GM12878 (cell line): ENCODE measurements around the gene CCDC170. TPM values are rescaled to one million over a fixed set of nuclear protein-coding genes. Genes with fewer than 3 reads are reported as not detected.

ENCODE experiments used
- ATAC-seq: fragments of 200-7000 bp; cut with Tn5 transposase; 3 replicates; pipeline ENCODE4 v1.9.1; 2020; ENCODE audit warnings: mild to moderate bottlenecking, moderate library complexity
- BruUV-seq: library from RNA; stranded (reverse); fragments of 400-500 nt; replicated peaks from 2 replicates; lab custom pipeline; 2021; lab: Mats Ljungman, UMichigan
- CTCF ChIA-PET: fragments of 300-600 bp; sonication (Branson Sonifier 250); formaldehyde crosslinking; extraction: SDS; loops from one replicate; lab custom pipeline; 2021; ENCODE audit warnings: inconsistent platforms; lab: Yijun Ruan, JAX
- POLR2A ChIA-PET: fragments of 350-600 bp; formaldehyde crosslinking; extraction: SDS; loops from one replicate; lab custom pipeline; 2021; ENCODE audit warnings: inconsistent platforms; lab: Charles Lee
- RAD21 ChIA-PET: fragments of 300-600 bp; sonication (Branson Sonifier 250); formaldehyde crosslinking; loops from one replicate; lab custom pipeline; 2023; ENCODE audit warnings: antibody characterized with exemption; ENCODE audit not compliant: unreplicated experiment; lab: Charles Lee
- SMC1A ChIA-PET: fragments of 300-600 bp; sonication (Branson Sonifier 250); formaldehyde crosslinking; loops from one replicate; lab custom pipeline; 2023; ENCODE audit not compliant: unreplicated experiment, uncharacterized antibody; lab: Charles Lee
- DNase-seq: peaks from one replicate; pipeline ENCODE4 v3.0.0-alpha.2; 2011; ENCODE audit warnings: low read depth, low spot score
- FAIRE-seq: peaks from 3 replicates; lab custom pipeline; 2011; peaks lifted over from hg19 to GRCh38; lab: Jason Lieb, UNC
- H2AFZ ChIP-seq: 2 replicates; pipeline ENCODE4 v1.6.0; 2011; ENCODE audit warnings: low read depth, low read length, control low read depth; ENCODE audit not compliant: control insufficient read depth
- H3K27ac ChIP-seq: 2 replicates; pipeline ENCODE4 v1.5.1; 2011; ENCODE audit warnings: control low read depth; ENCODE audit not compliant: control insufficient read depth, insufficient read depth
- H3K27me3 ChIP-seq, 2 experiments: replicated peaks in 1 of 2; 2 replicates each; pipeline versions ENCODE4 v1.6.0 to v1.6.1; 2011; ENCODE audit warnings: low read length in 1 of 2; ENCODE audit not compliant: control insufficient read depth in 2 of 2, insufficient read depth in 2 of 2
- H3K36me3 ChIP-seq, 2 experiments: 2 replicates each; pipeline ENCODE4 v1.5.1; 2011; ENCODE audit warnings: low read length in 1 of 2; ENCODE audit not compliant: control insufficient read depth in 2 of 2, insufficient read depth in 2 of 2
- H3K4me1 ChIP-seq: 2 replicates; pipeline ENCODE4 v1.6.1; 2011; ENCODE audit warnings: mild to moderate bottlenecking, low read length, moderate library complexity, mixed read lengths; ENCODE audit not compliant: control insufficient read depth, insufficient read depth
- H3K4me2 ChIP-seq: 2 replicates; pipeline ENCODE4 v1.6.0; 2011; ENCODE audit warnings: control low read depth; ENCODE audit not compliant: control insufficient read depth, insufficient read depth
- H3K4me3 ChIP-seq: fragments of 200-600 bp; sonication (generic); 2 replicates; pipeline ENCODE4 v1.5.1; 2016
- H3K79me2 ChIP-seq: 2 replicates; pipeline ENCODE4 v1.6.0; 2011; ENCODE audit warnings: low read length; ENCODE audit not compliant: control insufficient read depth, insufficient read depth
- H3K9ac ChIP-seq: 2 replicates; pipeline ENCODE4 v1.8.0; 2011; ENCODE audit warnings: low read length, control low read depth, mixed read lengths; ENCODE audit not compliant: control insufficient read depth, insufficient read depth
- H3K9me3 ChIP-seq: replicated peaks from 3 replicates; pipeline ENCODE4 v1.5.1; 2011; ENCODE audit warnings: mild to moderate bottlenecking, low read length; ENCODE audit not compliant: control insufficient read depth, insufficient read depth
- H4K20me1 ChIP-seq: 2 replicates; pipeline ENCODE4 v1.6.0; 2011; ENCODE audit not compliant: control insufficient read depth, insufficient read depth
- CBX3 ChIP-seq: fragments of 200-600 bp; sonication (generic); IDR thresholded peaks from 2 replicates; pipeline ENCODE4 v1.6.1; 2016; ENCODE audit warnings: low read depth, borderline replicate concordance
- CBX5 ChIP-seq: sonication (generic); IDR thresholded peaks from 2 replicates; pipeline ENCODE4 v1.6.1; 2016; ENCODE audit warnings: low read depth, moderate library complexity, mild to moderate bottlenecking, inconsistent platforms
- IKZF1 ChIP-seq: fragments of 450-650 bp; conservative IDR thresholded peaks from 2 replicates; pipeline ENCODE4 v1.6.1; 2017; ENCODE audit warnings: antibody characterized with exemption, mild to moderate bottlenecking
- NBN ChIP-seq: fragments of 450-650 bp; IDR thresholded peaks from 2 replicates; pipeline ENCODE4 v1.6.1; 2016
- NFXL1 ChIP-seq: fragments of 450-650 bp; IDR thresholded peaks from 2 replicates; pipeline ENCODE4 v1.6.1; 2017; ENCODE audit warnings: antibody characterized with exemption, mild to moderate bottlenecking, borderline replicate concordance
- NR2C2 ChIP-seq: IDR thresholded peaks from 2 replicates; pipeline ENCODE4 v1.6.1; 2011; ENCODE audit warnings: borderline replicate concordance, low read depth; ENCODE audit not compliant: control insufficient read depth, insufficient read length
- NR2F1 ChIP-seq: fragments of 450-650 bp; conservative IDR thresholded peaks from 2 replicates; pipeline ENCODE4 v1.6.1; 2017; ENCODE audit warnings: mild to moderate bottlenecking
- PAX8 ChIP-seq: fragments of 450-650 bp; IDR thresholded peaks from 2 replicates; pipeline ENCODE4 v1.6.1; 2017; ENCODE audit warnings: mild to moderate bottlenecking, moderate library complexity
- RBBP5 ChIP-seq: fragments of 200-600 bp; sonication (generic); conservative IDR thresholded peaks from 2 replicates; pipeline ENCODE4 v1.6.1; 2016
- in situ Hi-C: fragments of 300-500 bp; cut with MboI; formaldehyde crosslinking; loops from 9 replicates; pipeline ENCODE4 v1.14.3; 2018; ENCODE audit warnings: mixed read lengths
- intact Hi-C: fragments of 100-400 bp; cut with micrococcal nuclease; formaldehyde crosslinking; loops from one replicate; pipeline ENCODE4 v1.14.2; 2022; ENCODE audit not compliant: unreplicated experiment
- polyA plus RNA-seq, 11 experiments: library from polyadenylated mRNA; depleted of rRNA in 4 of 11; unstranded in 6 of 11; stranded (reverse) in 5 of 11; fragments of >200 nt; fragmentation: Nextera tagmentation in 4 of 11; fragmentation: Illumina TruSeq in 1 of 11; extraction: Ambion mirVana in 4 of 11; extraction: Trizol in 1 of 11; gene quantifications; 1 replicate in 1 of 11; 2 replicates in 10 of 11; pipeline versions ENCODE4 v1.2.1 to v1.2.3, GENCODE V29; 2011 to 2016; ENCODE audit warnings: inconsistent platforms in 2 of 11, missing spikeins in 2 of 11, low read depth in 1 of 11
- total RNA-seq, 4 experiments: library from RNA; depleted of rRNA in 3 of 4; stranded (reverse); fragments of >200 nt in 3 of 4; fragmentation: Illumina TruSeq in 1 of 4; extraction: Trizol in 1 of 4; gene quantifications; 2 replicates each; pipeline versions ENCODE4 v1.2.1 to v1.2.3, GENCODE V29; 2013 to 2021

Gene CCDC170
- total and polyA plus RNA-seq, 10 of the 15 experiments (the other 5 are each of a cell fraction or from before 2014, with no cell fraction given), result not detected

- no peak for TF ChIP-seq IKZF1
- TF ChIP-seq NR2F1, result no peak
- no peak for TF ChIP-seq NR2C2
- no peak for TF ChIP-seq NFXL1
- no peak for TF ChIP-seq CBX5
- TF ChIP-seq, all 136 proteins: peak for 0
Measured at GRCh38 chr6:151478670-151479069, 15.1 kb upstream of the CCDC170 start (continued).

GRCh38 chr6:151481786-151482185 lies 12.0 kb upstream of the CCDC170 start:
- H3K9ac ChIP-seq, result no peak overlapping the region
- ChIA-PET SMC1A (interaction anchor here (0.7 to 1.9 kb wide), 5 partner anchors 8 to 76 kb away, joined by 3 to 6 read pairs (median 3); no protein-coding TSS in a partner anchor), RAD21 (interaction anchor here (0.9 to 1.3 kb wide), 2 partner anchors 11 to 40 kb away, joined by 3 to 4 read pairs; no protein-coding TSS in a partner anchor), CTCF (interaction anchor here (1.3 to 2.2 kb wide), 2 partner anchors 14 to 41 kb away, joined by 4 to 6 read pairs; no protein-coding TSS in a partner anchor), POLR2A (interaction anchor here (0.5 to 1.3 kb wide), 2 partner anchors 9 to 71 kb away, joined by 6 to 8 read pairs; no protein-coding TSS in a partner anchor)
- no peaks in the 10 kb centered on the region; the same call in 2 of the 3 replicates for H3K9me3 ChIP-seq
- peak overlapping the region; percentile 61 for H2AFZ ChIP-seq
- H3K79me2 ChIP-seq, result no peaks in the 10 kb centered on the region
- no peak overlapping the region for H3K4me3 ChIP-seq
- no peak for ATAC-seq
- FAIRE-seq, result no peak
- in situ Hi-C loops, result no loop called here
- DNase-seq, result no peak
- H4K20me1 ChIP-seq, result no peaks in the 10 kb centered on the region
- H3K4me2 ChIP-seq, result no peak overlapping the region
- BruUV-seq, result no TSS peak
- no peaks in the 10 kb centered on the region; the same call in 1 of the 2 replicates for H3K4me1 ChIP-seq
- H3K27ac ChIP-seq, result no peak overlapping the region
- intact Hi-C loops, result no loop called here
- H3K27me3 ChIP-seq, result no peaks in the 10 kb centered on the region
- TF ChIP-seq NBN (no peak), PAX8 (no peak), RBBP5 (no peak), IKZF1 (no peak), CBX3 (no peak)
- no peaks in the 10 kb centered on the region for H3K36me3 ChIP-seq
